ENCODE measurements around the gene CRADD. TPM values are rescaled to one million over a fixed set of nuclear protein-coding genes. Genes with fewer than 3 reads are reported as not detected.
"Not testable (repeated sequence)": the region's sequence is repeated elsewhere in the genome, so short reads cannot be mapped to it uniquely, and the experiment has no call there.

CRADD gene
- total and polyA plus RNA-seq, 5 experiments from 2014 or later, result 9.9 to 13.7 (median 13.0) TPM

GRCh38 chr12:93880853-93881522, 203.8 kb downstream of the CRADD start:
- no peak overlapping the region for H3K4me3 Mint-ChIP-seq
- POLR2A ChIA-PET, result no interaction called here
- H3K4me1 Mint-ChIP-seq, result peaks cover 0 to 8% (median 3%) of the 10 kb centered on the region in 4 donors
- H3K36me3 Mint-ChIP-seq, result peaks cover 0 to 13% (median 12%) of the 10 kb centered on the region in 3 donors
- H3K27ac Mint-ChIP-seq, result peak overlapping the region in 3 of 10 donors; percentile 1 to 55 (median 3)
- ATAC-seq (no peak), DNase-seq (no peak)
- H3K27me3 Mint-ChIP-seq, result no peaks in the 10 kb centered on the region
- peaks cover 5 to 17% (median 9%) of the 10 kb centered on the region in 9 donors for H3K9me3 Mint-ChIP-seq

GRCh38 chr12:93882763-93883162, 205.6 kb downstream of the CRADD start:
- H3K27me3 Mint-ChIP-seq, result no peaks in the 10 kb centered on the region
- no peak overlapping the region for H3K4me3 Mint-ChIP-seq
- DNase-seq (no peak), ATAC-seq (no peak)
- POLR2A ChIA-PET, result no interaction called here
- H3K4me1 Mint-ChIP-seq, result peaks cover 0 to 8% (median 3%) of the 10 kb centered on the region in 4 donors
- peaks cover 0 to 4% (median 0%) of the 10 kb centered on the region in 3 donors for H3K36me3 Mint-ChIP-seq
- H3K9me3 Mint-ChIP-seq, result peaks cover 0 to 3% (median 0%) of the 10 kb centered on the region in 9 donors
- H3K27ac Mint-ChIP-seq, result no peak overlapping the region

- Mint-ChIP-seq H3K27ac (peak overlapping the region in 1 of 10 donors; percentile 4), H3K27me3 (no peaks in the 10 kb centered on the region), H3K4me1 (peaks cover 0 to 8% (median 4%) of the 10 kb centered on the region in 4 donors), H3K9me3 (peaks cover 0 to 2% (median 0%) of the 10 kb centered on the region in 9 donors), H3K4me3 (peak overlapping the region in 1 of 10 donors; percentile 34), H3K36me3 (peaks cover 0 to 4% (median 0%) of the 10 kb centered on the region in 3 donors)
- DNase-seq, result no peak
- ATAC-seq, result no peak
- POLR2A ChIA-PET, result no interaction called here
Measured at GRCh38 chr12:93883436-93884154, 206.4 kb downstream of the CRADD start.

GRCh38 chr12:93884794-93885460, 207.8 kb downstream of the CRADD start:
- H3K9me3 Mint-ChIP-seq, result no peaks in the 10 kb centered on the region
- POLR2A ChIA-PET, result no interaction called here
- H3K4me1 Mint-ChIP-seq, result peaks cover 0 to 8% (median 4%) of the 10 kb centered on the region in 4 donors
- H3K27me3 Mint-ChIP-seq, result no peaks in the 10 kb centered on the region
- H3K27ac Mint-ChIP-seq, result no peak overlapping the region
- no peak for DNase-seq
- no peaks in the 10 kb centered on the region for H3K36me3 Mint-ChIP-seq
- H3K4me3 Mint-ChIP-seq, result no peak overlapping the region
- ATAC-seq, result no peak

GRCh38 chr12:93885973-93886532, 208.9 kb downstream of the CRADD start:
- H3K4me3 Mint-ChIP-seq, H3K36me3 Mint-ChIP-seq, H3K4me1 Mint-ChIP-seq, POLR2A ChIA-PET, ATAC-seq, H3K9me3 Mint-ChIP-seq, H3K27me3 Mint-ChIP-seq, DNase-seq: not testable (repeated sequence)
- H3K27ac Mint-ChIP-seq, result peak overlapping the region in 1 of 10 donors; percentile 45

- Mint-ChIP-seq H3K9me3 (no peaks in the 10 kb centered on the region), H3K27me3 (no peaks in the 10 kb centered on the region), H3K27ac (peak overlapping the region in 1 of 10 donors; percentile 45), H3K4me1 (peaks cover 0 to 4% (median 0%) of the 10 kb centered on the region in 4 donors), H3K36me3 (no peaks in the 10 kb centered on the region), H3K4me3 (no peak overlapping the region)
- POLR2A ChIA-PET, result no interaction called here
- DNase-seq, result no peak
- no peak for ATAC-seq
Measured at GRCh38 chr12:93886533-93887511, 209.6 kb downstream of the CRADD start.

GRCh38 chr12:93888964-93889363, 211.8 kb downstream of the CRADD start:
- DNase-seq (no peak), ATAC-seq (no peak)
- no peak overlapping the region for H3K4me3 Mint-ChIP-seq
- peaks cover 0 to 2% (median 0%) of the 10 kb centered on the region in 5 donors for H3K27me3 Mint-ChIP-seq
- no peak overlapping the region for H3K27ac Mint-ChIP-seq
- POLR2A ChIA-PET, result no interaction called here
- H3K9me3 Mint-ChIP-seq, result no peaks in the 10 kb centered on the region
- peaks cover 0 to 4% (median 0%) of the 10 kb centered on the region in 4 donors for H3K4me1 Mint-ChIP-seq
- H3K36me3 Mint-ChIP-seq, result no peaks in the 10 kb centered on the region

GRCh38 chr12:93889516-93890212, 212.5 kb downstream of the CRADD start:
- peaks cover 0 to 2% (median 0%) of the 10 kb centered on the region in 5 donors for H3K27me3 Mint-ChIP-seq
- H3K36me3 Mint-ChIP-seq, result no peaks in the 10 kb centered on the region
- H3K27ac Mint-ChIP-seq, result no peak overlapping the region
- DNase-seq, result no peak
- peaks cover 0 to 4% (median 0%) of the 10 kb centered on the region in 4 donors for H3K4me1 Mint-ChIP-seq
- H3K4me3 Mint-ChIP-seq, result no peak overlapping the region
- ATAC-seq, result no peak
- no peaks in the 10 kb centered on the region for H3K9me3 Mint-ChIP-seq
- POLR2A ChIA-PET, result no interaction called here

- H3K27ac Mint-ChIP-seq, result peak overlapping the region in 1 of 10 donors; percentile 11
- H3K4me3 Mint-ChIP-seq, result no peak overlapping the region
- ATAC-seq (no peak), DNase-seq (no peak)
- H3K27me3 Mint-ChIP-seq, result peaks cover 0 to 2% (median 0%) of the 10 kb centered on the region in 5 donors
- H3K36me3 Mint-ChIP-seq, result no peaks in the 10 kb centered on the region
- no peaks in the 10 kb centered on the region for H3K9me3 Mint-ChIP-seq
- POLR2A ChIA-PET, result interaction anchor here (0.6 kb wide), 1 partner anchor 24 kb away, joined by 4 read pairs; no protein-coding TSS in a partner anchor
- peaks cover 0 to 6% (median 2%) of the 10 kb centered on the region in 4 donors for H3K4me1 Mint-ChIP-seq
Measured at GRCh38 chr12:93892423-93893268, 215.5 kb downstream of the CRADD start.

- Mint-ChIP-seq H3K27ac (no peak overlapping the region), H3K27me3 (peaks cover 0 to 2% (median 0%) of the 10 kb centered on the region in 5 donors), H3K9me3 (no peaks in the 10 kb centered on the region), H3K36me3 (no peaks in the 10 kb centered on the region), H3K4me1 (peaks cover 4 to 13% (median 10%) of the 10 kb centered on the region in 4 donors), H3K4me3 (no peak overlapping the region)
- DNase-seq (no peak), ATAC-seq (no peak)
- POLR2A ChIA-PET, result no interaction called here
Measured at GRCh38 chr12:93894391-93895088, 217.4 kb downstream of the CRADD start.
